ENCODE measurements around the gene C10orf90.

Gene C10orf90

GRCh38 chr10:126634347-126634746 lies 36.1 kb downstream of the C10orf90 start:
- DNase-seq: no peak

- no peak for DNase-seq
These were observed 37.8 kb downstream of the C10orf90 start for GRCh38 chr10:126632705-126633104.

- DNase-seq: no peak
These were observed 40.4 kb downstream of the C10orf90 start for GRCh38 chr10:126629925-126630624.

GRCh38 chr10:126628746-126629145 lies 41.7 kb downstream of the C10orf90 start:
- DNase-seq: no peak

- DNase-seq: no peak
These were observed 48.6 kb downstream of the C10orf90 start for GRCh38 chr10:126621846-126622245.

- no peak for DNase-seq
These were observed 52.0 kb downstream of the C10orf90 start for GRCh38 chr10:126618466-126618865.

- no peak for DNase-seq
These were observed 52.8 kb downstream of the C10orf90 start for GRCh38 chr10:126617733-126618132.

- no peak for DNase-seq
These were observed 53.3 kb downstream of the C10orf90 start for GRCh38 chr10:126617208-126617607.

- DNase-seq: no peak
These were observed 53.8 kb downstream of the C10orf90 start for GRCh38 chr10:126616737-126617136.

- no peak for DNase-seq
These were observed 59.2 kb downstream of the C10orf90 start for GRCh38 chr10:126611303-126611702.

- DNase-seq: no peak
These were observed 60.9 kb downstream of the C10orf90 start for GRCh38 chr10:126609566-126609965.

- no peak for DNase-seq
These were observed 70.4 kb downstream of the C10orf90 start for GRCh38 chr10:126599949-126600682.

GRCh38 chr10:126598009-126598408 lies 72.5 kb downstream of the C10orf90 start:
- no peak for DNase-seq

- DNase-seq: no peak
These were observed 73.3 kb downstream of the C10orf90 start for GRCh38 chr10:126597211-126597610.

GRCh38 chr10:126596472-126597016 lies 73.9 kb downstream of the C10orf90 start:
- DNase-seq: no peak

GRCh38 chr10:126595160-126595559 lies 75.3 kb downstream of the C10orf90 start:
- no peak for DNase-seq

GRCh38 chr10:126593968-126594701 lies 76.4 kb downstream of the C10orf90 start:
- DNase-seq: no peak

- DNase-seq: no peak
These were observed 77.6 kb downstream of the C10orf90 start for GRCh38 chr10:126592901-126593300.

GRCh38 chr10:126588024-126588423 lies 82.5 kb downstream of the C10orf90 start:
- no peak for DNase-seq

- no peak for DNase-seq
These were observed 83.6 kb downstream of the C10orf90 start for GRCh38 chr10:126586878-126587277.

- DNase-seq: no peak
These were observed 84.4 kb downstream of the C10orf90 start for GRCh38 chr10:126586128-126586527.

- no peak for DNase-seq
These were observed 85.1 kb downstream of the C10orf90 start for GRCh38 chr10:126585249-126586017.

GRCh38 chr10:126584836-126585235 lies 85.7 kb downstream of the C10orf90 start:
- no peak for DNase-seq
